ENCODE data around the gene DGKH.

Gene DGKH

DNA sequence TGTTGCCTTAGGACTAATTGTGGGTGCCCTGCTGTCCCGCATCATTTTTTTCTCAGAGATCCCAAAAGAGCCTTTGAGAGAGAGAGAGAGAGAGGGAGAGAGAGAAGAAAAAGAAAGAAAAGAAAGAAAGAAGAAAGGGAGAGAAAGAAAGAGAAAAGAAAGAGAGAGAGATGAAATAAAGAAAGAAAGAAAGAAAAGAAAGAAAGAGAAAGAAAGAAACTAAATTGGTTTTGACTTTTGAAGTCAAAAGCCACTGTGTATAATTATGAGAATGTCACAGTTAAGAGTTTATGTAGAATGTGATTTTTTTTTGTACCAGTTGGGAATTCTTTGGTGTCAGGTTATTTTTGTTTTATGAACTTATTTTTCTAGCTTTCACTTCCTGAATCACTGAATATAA, 180.1 kb downstream of the DGKH start:
- ATAC-seq (ENCODE audit: low read depth), result no peak
- Histone ChIP-seq H3K27ac (ENCODE audit: poor library complexity, severe bottlenecking) (no peak overlapping the region), H3K36me3 (ENCODE audit: low read depth) (peaks cover 38% of the 10 kb centered on the region), H3K27me3 (ENCODE audit: insufficient read depth, poor library complexity, severe bottlenecking) (no peaks in the 10 kb centered on the region), H3K9me3 (ENCODE audit: severe bottlenecking) (no peaks in the 10 kb centered on the region), H3K4me1 (ENCODE audit: insufficient read depth, poor library complexity, severe bottlenecking) (peaks cover 9% of the 10 kb centered on the region), H3K4me3 (ENCODE audit: severe bottlenecking) (no peak overlapping the region)
- TF ChIP-seq, protein P1, sequence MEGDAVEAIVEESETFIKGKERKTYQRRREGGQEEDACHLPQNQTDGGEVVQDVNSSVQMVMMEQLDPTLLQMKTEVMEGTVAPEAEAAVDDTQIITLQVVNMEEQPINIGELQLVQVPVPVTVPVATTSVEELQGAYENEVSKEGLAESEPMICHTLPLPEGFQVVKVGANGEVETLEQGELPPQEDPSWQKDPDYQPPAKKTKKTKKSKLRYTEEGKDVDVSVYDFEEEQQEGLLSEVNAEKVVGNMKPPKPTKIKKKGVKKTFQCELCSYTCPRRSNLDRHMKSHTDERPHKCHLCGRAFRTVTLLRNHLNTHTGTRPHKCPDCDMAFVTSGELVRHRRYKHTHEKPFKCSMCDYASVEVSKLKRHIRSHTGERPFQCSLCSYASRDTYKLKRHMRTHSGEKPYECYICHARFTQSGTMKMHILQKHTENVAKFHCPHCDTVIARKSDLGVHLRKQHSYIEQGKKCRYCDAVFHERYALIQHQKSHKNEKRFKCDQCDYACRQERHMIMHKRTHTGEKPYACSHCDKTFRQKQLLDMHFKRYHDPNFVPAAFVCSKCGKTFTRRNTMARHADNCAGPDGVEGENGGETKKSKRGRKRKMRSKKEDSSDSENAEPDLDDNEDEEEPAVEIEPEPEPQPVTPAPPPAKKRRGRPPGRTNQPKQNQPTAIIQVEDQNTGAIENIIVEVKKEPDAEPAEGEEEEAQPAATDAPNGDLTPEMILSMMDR (IDR thresholded peaks at IDR 0.05; ENCODE audit: poor library complexity, severe bottlenecking), result no peak
- no peak for DNase-seq (ENCODE audit: low spot score)

DNA sequence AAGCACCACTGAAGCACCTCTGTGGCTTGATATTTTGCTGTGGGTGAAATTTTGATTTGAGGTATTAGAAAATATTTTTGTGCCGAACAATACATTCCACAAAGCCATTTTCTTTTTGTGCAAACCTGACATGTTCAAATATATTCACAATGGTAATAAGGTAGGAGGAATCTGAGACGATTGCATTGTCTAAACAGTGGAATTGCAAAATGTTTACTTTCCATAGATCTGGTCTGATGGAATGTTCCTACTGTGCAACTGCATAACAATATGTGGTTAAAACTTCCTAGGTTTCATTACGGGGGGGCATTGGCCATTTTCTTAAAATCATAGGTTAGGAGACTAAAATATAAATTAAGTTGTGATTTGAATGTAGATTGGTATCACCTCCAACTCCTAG, 180.8 kb downstream of the DGKH start:
- peak; percentile 49; the same call in 2 of the 3 replicates for ATAC-seq (ENCODE audit: low read depth)

DNA sequence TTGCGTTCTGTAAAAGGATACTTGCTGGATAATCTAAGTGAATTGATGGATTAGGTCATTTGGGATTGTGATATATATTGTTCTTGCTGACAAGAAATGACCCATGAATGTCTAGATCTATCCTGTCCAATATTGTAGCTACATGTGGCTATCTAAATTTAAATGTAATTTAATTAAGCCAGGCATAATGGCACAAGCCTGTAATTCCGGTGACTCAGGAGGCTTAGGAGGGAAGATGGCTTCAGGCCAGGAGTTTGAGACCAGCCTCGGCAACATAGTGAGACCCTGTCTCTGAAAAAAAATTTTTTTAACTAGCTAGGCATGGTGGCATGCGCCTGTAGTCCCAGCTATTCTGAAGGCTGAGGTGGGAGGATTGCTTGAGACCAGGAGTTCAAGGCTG, 184.2 kb downstream of the DGKH start:
- DNase-seq (ENCODE audit: low spot score) (no peak), ATAC-seq (ENCODE audit: low read depth) (no peak)
- Histone ChIP-seq H3K36me3 (ENCODE audit: low read depth) (peaks cover 29% of the 10 kb centered on the region), H3K9me3 (ENCODE audit: severe bottlenecking) (no peaks in the 10 kb centered on the region), H3K4me1 (ENCODE audit: insufficient read depth, poor library complexity, severe bottlenecking) (peaks cover 9% of the 10 kb centered on the region), H3K4me3 (ENCODE audit: severe bottlenecking) (no peak overlapping the region), H3K27me3 (ENCODE audit: insufficient read depth, poor library complexity, severe bottlenecking) (no peaks in the 10 kb centered on the region), H3K27ac (ENCODE audit: poor library complexity, severe bottlenecking) (no peak overlapping the region)
- TF ChIP-seq, protein P1 (IDR thresholded peaks at IDR 0.05; ENCODE audit: poor library complexity, severe bottlenecking), result no peak

More for the DNA sequence above, 180.8 kb downstream of the DGKH start:
- DNase-seq (ENCODE audit: low spot score), result no peak
- H3K36me3 ChIP-seq (ENCODE audit: low read depth), result peaks cover 38% of the 10 kb centered on the region
- TF ChIP-seq, protein P1 (IDR thresholded peaks at IDR 0.05; ENCODE audit: poor library complexity, severe bottlenecking), result no peak
- H3K27ac ChIP-seq (ENCODE audit: poor library complexity, severe bottlenecking), result no peak overlapping the region
- H3K4me3 ChIP-seq (ENCODE audit: severe bottlenecking), result no peak overlapping the region
- no peaks in the 10 kb centered on the region for H3K9me3 ChIP-seq (ENCODE audit: severe bottlenecking)
- peaks cover 9% of the 10 kb centered on the region for H3K4me1 ChIP-seq (ENCODE audit: insufficient read depth, poor library complexity, severe bottlenecking)
- no peaks in the 10 kb centered on the region for H3K27me3 ChIP-seq (ENCODE audit: insufficient read depth, poor library complexity, severe bottlenecking)

DNA sequence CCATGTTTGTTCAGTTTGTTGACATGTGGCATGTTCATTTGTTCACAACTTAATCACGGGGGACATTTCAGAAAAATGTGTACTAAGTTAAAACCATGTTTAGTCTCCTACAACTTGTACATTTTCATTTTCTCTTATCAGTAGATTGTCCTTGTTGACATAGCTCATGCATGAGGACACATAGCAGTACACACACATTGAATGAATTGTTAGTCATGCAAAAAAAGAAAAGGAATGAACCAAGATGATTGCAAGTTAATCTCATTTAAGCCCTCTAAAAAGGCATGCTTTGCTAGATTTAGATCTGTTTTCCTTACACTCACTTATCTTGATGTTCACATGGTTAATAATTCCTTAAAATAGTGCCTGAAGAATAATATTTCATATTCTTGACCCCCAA, 185.3 kb downstream of the DGKH start:
- no peaks in the 10 kb centered on the region for H3K27me3 ChIP-seq (ENCODE audit: insufficient read depth, poor library complexity, severe bottlenecking)
- H3K27ac ChIP-seq (ENCODE audit: poor library complexity, severe bottlenecking), result no peak overlapping the region
- H3K9me3 ChIP-seq (ENCODE audit: severe bottlenecking), result no peaks in the 10 kb centered on the region
- ATAC-seq (ENCODE audit: low read depth) (no peak), DNase-seq (ENCODE audit: low spot score) (no peak)
- H3K4me3 ChIP-seq (ENCODE audit: severe bottlenecking), result no peak overlapping the region
- TF ChIP-seq, protein P1 (IDR thresholded peaks at IDR 0.05; ENCODE audit: poor library complexity, severe bottlenecking), result no peak
- peaks cover 26% of the 10 kb centered on the region for H3K36me3 ChIP-seq (ENCODE audit: low read depth)
- H3K4me1 ChIP-seq (ENCODE audit: insufficient read depth, poor library complexity, severe bottlenecking), result peaks cover 8% of the 10 kb centered on the region

DNA sequence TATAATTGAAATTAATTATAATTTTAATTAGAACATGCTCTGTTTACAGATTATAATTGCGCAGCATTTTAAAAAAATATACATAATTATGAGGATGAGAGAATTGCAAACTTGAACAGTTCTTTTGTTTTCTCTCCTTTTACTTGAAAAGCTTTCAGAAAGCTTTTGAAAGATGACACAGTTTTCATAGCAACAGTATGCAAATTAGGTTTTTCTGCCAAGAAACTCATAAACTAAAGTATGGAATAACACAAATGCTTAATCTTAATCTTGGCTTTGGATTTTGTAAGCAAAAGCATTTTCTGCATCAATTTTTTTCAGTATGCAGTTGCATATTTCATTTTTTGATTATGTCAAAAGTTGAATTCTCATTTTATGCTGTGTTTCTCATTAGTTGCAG, 190.7 kb downstream of the DGKH start:
- ATAC-seq (ENCODE audit: low read depth), result no peak
- Histone ChIP-seq H3K27me3 (ENCODE audit: insufficient read depth, poor library complexity, severe bottlenecking) (no peaks in the 10 kb centered on the region), H3K4me3 (ENCODE audit: severe bottlenecking) (no peak overlapping the region), H3K4me1 (ENCODE audit: insufficient read depth, poor library complexity, severe bottlenecking) (no peaks in the 10 kb centered on the region), H3K9me3 (ENCODE audit: severe bottlenecking) (no peaks in the 10 kb centered on the region), H3K27ac (ENCODE audit: poor library complexity, severe bottlenecking) (no peak overlapping the region), H3K36me3 (ENCODE audit: low read depth) (peaks cover 14% of the 10 kb centered on the region)
- no peak for DNase-seq (ENCODE audit: low spot score)
- TF ChIP-seq, protein P1 (IDR thresholded peaks at IDR 0.05; ENCODE audit: poor library complexity, severe bottlenecking), result no peak

Measured in RWPE2 (cell line).